Tibial nerve (tissue), 4 donors: ENCODE measurements around the gene ALK.

Source experiments
- CTCF ChIP-seq, 5 experiments: fragments of 200-600 bp in 3 of 5; fragments of 450-650 bp in 2 of 5; sonication (generic) in 3 of 5; IDR thresholded peaks; one replicate each; pipeline ENCODE4 v1.5.1; 2016 to 2019; ENCODE audit warnings: antibody characterized with exemption in 5 of 5, mild to moderate bottlenecking in 3 of 5, moderate library complexity in 2 of 5
- EP300 ChIP-seq, 2 donors: sonication (generic); formaldehyde crosslinking; IDR thresholded peaks; one replicate each; pipeline ENCODE4 v1.6.1; 2017; ENCODE audit warnings: antibody characterized with exemption in 2 of 2, mild to moderate bottlenecking in 1 of 2
- POLR2A ChIP-seq, 2 donors: fragments of 450-650 bp; IDR thresholded peaks; one replicate each; pipeline ENCODE4 v1.6.1; 2017; ENCODE audit warnings: antibody characterized with exemption in 2 of 2, mild to moderate bottlenecking in 2 of 2, moderate library complexity in 2 of 2

GRCh38 chr2:29255004-29255403 is 666.4 kb downstream of the ALK start:
- TF ChIP-seq POLR2A (IDR thresholded peaks at IDR 0.05) (no peak), CTCF (IDR thresholded peaks at IDR 0.05) (no peak), EP300 (IDR thresholded peaks at IDR 0.05) (no peak)
